Measurements from ENCODE around the gene MTHFD1.

Gene MTHFD1

DNA sequence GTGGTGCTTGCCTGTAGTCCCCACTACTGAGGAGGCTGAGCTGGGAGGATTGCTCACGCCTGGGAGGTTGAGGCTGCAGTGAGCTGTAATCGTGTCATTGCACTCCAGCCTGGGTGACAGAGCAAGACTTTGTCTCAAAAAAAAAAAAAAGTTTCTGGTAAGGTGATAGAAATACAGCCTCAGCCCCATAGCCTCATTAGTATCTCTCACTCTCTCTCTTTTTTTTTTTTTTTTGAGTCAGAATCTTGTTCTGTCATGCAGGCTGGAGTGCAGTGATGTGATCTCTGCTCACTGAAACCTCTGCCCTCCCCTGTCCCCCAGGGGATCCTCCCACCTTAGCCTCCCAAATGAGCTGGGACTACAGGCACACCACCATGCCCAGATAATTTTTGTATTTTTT is 19.2 kb downstream of the MTHFD1 start:
- no peak for DNase-seq

DNA sequence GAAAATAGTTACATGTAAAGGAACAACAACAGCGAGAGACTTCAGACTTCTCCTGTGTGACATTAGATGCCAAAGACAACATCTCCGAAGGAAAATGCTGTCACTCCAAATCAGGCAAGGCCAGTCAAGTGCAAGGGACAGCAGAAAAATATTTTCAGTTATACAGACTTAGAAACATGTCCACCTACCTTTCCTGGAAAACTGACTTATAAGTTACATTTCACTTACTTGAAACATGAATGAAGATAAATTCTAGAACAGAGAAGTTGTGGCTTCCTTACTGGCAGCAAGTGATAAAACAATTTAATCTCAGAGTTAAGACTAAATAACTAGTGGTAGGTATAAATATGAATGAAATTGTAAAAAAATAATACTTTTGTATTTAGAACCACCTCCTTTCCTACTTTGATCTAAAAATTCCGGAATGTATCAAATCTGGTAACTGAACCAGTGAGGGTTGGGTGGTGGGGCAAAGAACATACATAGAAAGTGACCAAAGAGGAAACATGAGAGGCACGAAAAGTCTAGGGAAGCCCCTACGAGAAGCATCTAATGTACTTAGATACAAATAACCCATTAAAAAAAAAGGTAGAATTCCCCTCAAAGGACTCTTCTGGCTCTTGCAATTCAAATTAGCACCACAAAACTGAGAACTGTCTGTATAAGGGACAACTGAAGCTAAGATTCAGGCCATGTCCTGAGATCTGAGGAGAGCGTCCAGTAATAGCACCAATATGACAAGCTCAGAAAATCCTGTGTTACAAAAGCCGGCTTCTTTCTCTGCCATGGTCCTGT is 21.2 kb downstream of the MTHFD1 start:
- no peak for DNase-seq

DNA sequence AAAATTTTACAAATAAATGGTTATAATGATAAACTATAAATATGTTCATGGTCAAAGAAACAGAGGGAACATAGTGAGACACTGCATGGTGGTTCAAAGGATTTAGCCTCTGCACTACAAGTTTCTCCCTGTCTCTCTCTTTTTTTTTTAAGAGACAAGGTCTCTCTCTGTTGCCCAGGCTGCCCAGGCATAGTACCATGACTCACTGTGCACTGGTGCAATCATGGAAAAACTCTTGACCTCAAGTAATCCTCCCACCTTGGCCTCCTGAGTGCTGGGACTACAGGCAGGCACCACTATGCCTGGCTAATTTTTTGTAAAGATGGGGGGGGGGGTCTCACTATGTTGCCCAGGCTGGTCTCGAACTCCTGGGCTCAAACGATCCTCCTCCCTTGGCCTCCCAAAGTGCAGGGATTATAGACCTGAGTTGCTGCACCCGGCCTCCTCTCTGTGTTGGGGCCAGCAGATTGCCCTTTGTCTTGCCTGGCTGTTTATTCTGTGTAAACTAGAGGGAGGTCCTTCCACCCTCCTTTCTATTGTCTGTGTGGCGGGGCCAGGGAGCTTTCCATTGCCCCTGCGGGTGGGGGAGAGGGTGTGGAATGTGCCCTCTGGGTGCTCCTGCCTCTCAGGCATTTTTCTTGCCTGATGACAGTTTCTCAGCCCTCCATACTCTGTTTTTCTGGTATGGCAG is 22.1 kb downstream of the MTHFD1 start:
- DNase-seq, result no peak

DNA sequence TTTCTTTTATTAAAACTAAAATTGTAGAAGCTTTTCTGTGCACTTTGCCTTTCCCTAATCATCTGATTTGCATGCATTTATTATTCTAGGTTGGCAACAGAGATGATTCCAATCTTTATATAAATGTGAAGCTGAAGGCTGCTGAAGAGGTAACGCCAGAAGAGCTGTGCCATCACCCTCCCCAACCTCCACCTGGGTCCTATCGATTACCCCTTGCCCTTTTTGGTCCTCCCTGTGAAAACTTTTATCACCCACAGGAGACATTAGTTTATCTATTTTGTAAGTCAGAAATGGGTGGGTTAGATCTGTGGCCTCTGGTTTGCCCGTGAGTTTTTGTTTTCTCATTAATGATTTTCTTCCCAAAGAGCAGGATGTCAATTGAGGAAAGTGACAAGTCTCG is 22.8 kb downstream of the MTHFD1 start:
- no peak for DNase-seq

DNA sequence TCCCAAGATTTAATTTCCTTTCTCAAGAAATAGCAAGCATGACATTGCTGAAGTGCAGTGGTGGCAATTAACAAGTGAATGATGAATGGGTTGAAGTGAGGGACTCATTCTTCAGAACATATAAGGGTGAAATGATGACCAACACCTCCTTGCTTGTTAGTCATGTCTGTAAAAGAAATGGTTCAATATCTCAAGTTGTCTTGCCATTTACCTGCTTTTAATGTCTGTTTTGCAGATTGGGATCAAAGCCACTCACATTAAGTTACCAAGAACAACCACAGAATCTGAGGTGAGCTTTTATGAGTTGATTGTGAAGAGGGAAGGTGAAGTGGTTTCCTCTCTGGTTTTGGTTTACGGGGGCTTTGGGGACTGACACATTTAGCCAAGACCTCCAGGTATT is 24.1 kb downstream of the MTHFD1 start:
- DNase-seq, result no peak

DNA sequence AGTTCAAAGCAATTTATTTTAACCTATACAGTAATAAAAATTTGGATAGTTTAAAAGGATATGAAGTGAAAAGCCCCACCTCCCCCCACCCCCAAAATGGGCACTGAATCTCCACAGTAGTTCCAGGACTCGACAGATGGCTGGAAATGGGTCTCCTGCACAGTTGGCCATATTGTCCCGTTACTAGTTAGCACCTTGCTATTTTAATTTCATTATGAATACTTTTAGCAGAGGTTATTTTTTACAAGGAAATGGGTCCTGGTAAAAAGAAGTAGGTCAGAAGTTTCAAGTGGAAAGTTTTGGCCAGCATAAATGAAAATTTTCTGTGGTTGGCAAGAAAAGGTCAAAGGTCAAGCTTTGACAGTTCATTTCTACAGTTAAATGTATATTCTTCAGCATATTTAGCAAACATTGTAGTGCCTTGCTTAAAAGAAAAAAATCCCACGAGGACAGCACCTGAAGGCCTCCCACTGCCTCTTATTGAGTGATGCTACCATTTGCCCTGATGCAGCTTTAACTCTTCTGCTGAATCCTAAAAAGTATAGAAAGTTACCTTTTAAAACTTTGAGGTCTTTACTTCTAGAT is 28.3 kb downstream of the MTHFD1 start:
- DNase-seq, result no peak

DNA sequence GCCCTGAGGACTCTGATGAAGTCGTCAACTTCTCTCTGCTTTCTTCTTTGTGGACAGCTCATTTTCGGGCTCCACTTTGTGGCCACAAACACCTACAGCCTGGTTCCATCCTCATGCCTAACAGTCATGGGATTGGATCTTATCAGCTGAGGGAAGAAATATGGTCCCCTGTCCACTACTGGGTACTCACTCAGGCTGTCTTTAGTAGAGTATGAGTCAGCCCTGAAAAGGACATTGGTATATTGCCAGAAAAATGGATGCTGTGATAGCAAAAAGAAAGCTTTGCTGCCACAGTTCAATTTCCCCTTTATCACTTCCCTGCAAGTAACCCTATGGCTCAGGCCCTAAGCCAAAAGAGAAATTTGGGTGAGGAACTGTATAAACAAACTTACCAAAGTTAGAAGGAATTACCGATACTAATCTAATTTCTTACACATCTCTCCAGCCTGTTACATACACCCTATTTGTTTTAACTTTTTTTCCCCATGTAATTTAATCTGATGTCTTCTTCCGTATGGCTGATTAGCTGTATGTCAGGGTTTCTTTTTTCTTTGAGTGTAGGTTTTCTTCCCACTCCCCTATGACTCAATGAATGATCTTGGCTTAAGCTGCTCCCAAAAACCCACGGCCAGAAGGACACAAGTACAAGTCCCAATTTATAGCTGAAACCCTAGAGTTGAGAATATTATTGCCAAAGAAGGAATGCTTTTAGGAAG is 29.1 kb downstream of the MTHFD1 start:
- DNase-seq, result no peak

DNA sequence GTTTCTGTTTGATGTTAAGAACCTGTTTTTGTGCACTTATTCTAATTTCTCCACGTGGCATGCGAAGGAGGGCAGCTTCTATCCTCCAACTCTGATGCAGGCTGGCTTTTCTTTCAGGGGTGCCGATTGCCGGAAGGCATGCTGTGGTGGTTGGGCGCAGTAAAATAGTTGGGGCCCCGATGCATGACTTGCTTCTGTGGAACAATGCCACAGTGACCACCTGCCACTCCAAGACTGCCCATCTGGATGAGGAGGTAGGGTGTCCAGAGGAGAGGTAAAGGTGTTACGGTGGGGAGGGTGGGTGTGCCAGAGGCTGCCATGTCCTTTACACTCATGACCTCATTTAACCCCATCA is 29.6 kb downstream of the MTHFD1 start:
- DNase-seq, result no peak

DNA sequence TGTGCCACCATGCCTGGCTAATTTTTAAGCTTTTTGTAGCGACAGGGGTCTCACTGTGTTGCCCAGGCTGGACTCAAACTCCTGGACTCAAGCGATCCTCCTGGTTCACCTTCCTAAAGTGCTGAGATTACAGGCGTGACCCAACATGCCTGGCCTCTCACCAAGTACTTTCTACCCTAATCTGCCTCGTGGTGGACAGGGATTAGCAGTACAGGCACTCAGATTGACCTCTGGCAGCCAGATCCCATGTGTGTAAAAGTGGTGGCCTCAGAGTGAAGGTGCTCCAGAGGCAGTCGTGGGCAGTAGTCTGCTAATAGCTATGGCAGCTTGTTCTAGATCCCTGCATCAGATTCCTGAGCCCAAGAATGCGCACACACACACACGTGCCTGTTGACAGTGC is 30.9 kb downstream of the MTHFD1 start:
- DNase-seq, result no peak

DNA sequence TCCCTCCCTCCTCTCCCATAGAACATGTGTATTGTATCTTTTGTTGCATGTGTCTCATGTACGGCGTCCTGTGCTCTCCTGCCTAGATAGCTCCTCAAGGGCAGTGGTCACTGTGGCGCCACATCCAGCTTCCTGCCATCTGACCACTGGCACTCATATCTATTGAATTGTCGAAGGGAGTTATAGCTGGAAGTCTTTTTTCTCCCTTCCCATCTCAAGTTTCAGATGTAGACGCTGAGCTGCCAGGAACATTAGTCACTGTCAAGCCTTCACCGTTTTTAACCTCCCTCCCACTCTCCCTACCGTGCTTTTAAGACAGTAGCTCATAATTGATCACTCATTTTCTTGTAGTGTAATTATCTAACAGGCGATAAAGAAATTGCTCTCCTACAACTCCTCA is 33.0 kb downstream of the MTHFD1 start:
- DNase-seq, result no peak

DNA sequence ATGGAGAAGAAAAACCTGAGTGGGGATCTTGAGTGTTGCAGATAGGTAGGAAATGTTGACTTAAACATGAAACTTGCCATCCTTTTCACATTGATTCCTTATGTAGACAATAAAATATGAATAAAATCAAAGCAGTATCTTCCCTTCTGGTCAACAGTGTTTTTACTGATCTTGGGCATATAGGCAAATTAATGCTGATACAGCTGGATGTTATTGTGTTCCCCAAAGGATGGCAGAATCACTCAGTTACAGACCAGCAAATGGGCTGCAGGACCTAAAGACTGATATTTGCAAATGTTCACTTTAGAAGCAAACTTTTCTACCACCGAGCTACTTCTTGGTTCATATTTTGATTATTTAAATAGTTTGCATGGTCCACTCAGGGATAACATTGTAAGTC is 33.9 kb downstream of the MTHFD1 start:
- no peak for DNase-seq

DNA sequence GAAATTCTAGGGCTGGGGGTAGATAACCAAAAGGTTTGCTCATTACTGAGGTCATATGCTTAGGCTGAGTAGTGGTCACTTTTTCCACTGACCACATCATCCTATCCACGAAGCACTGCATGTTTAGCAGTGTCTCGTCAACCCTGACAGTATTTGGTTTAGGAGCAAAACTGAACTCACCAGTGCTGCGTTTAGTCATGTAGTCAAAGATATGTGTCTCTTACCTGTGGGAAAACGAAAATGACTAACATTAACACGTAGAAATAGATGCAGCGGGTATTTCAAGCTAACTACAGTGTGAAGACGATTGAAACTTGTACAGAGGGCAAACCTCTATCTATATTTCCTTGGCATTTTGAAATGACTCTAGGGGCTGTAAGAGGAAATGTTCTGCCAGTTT is 34.6 kb downstream of the MTHFD1 start:
- DNase-seq, result no peak

DNA sequence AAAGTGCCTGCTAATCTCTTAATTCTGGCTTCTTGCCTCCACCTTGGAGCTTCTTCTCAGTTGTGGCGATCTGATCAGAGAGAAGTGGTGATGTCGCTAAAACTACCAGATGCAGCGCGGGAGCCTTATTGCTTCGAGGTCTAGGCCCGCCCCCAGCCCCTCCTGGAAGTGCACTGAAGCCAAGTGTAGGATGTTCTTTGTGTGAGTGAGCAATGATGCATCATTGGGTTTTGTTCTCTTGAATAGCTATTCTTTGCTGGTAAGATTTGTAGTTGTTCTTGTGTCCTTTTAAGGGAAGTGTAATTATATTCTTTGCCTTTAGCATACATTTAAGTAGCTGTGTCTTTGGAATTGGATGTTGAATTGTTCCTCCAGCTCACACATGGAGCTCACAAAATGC is 35.8 kb downstream of the MTHFD1 start:
- no peak for DNase-seq

DNA sequence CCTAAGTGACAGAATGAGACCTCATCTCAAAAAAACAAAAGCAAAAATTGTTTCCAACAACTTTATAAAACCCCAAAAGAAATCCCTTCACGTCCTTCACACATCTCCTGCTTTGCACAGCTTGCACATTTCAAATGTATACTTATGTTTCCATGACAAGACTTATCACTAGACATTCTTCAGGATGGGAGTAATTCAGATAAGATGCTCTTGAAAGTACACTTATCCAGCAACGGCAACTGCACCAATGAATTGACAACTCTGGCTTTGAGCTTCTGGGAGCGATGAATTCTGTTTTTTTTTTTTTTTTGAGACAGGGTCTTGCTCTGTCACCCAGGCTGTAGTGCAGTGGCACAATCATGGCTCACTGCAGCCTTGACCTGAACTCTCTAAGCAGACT is 46.4 kb downstream of the MTHFD1 start:
- DNase-seq, result no peak

DNA sequence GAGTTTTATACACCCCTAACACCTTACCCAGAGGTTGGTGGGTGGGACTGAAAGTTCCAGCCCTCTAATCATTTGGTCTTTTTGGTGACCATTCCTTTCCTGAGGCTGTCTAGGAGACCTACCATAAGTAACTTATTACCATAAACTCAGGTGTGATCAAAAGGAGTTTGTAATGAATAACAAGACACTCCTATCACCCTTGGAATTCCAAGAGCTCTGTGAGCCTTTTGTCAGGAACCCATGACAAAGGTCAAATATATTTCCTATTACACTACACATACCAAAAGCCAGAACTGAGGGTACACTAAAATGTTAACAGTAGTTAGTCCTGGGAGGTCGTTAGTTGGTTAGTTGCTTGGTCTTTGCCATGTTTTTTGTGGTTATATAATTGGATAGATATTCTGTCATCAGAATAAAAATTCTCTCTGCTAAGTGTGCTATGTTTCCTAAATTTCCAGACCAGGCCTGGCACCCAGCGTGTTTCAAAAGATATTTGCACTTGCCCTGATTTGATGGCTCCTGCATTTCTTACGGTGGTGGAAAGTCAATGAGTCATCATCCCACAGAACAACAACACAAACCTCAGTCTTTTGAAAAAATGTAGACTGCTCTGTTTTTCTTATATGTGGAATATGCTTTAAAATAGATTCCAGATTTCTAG is 50.2 kb downstream of the MTHFD1 start:
- DNase-seq, result no peak

DNA sequence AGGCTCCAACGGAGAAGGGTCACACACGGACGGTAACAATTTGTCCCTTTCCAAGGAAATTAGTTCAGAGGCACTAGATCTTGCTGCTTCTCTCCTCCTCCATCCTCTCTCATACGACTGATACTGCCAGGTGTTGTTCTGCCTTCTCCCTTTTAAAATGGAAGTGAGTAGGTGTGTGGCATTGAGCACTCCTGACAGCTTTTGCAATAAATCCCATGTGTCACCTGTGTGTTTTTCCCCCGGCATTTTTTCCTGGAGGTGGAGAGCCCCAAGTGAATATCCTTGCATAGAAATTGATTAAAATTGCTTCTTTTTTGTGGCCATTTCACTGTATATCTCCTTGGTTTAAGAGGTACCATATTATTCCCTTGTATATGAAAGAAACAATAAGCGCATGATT is 51.0 kb downstream of the MTHFD1 start:
- no peak for DNase-seq

DNA sequence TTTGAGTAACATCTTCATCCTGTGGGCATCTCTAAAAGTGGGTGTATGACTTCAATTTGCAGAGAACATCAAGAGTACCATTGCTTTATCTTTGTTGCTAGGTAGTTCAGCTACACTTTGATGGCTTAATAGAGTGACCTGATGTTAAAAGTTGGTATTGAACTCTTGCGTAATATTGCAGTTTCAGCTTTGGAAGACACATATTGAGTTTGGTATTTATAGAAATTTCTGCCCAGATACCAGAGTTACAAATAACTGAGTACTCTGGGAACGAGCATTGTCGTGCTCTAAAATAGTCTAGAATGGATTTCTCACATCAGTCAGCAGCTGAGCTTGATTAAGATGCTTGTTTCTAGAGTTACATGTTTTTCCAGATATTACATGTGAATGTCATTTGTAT is 52.3 kb downstream of the MTHFD1 start:
- no peak for DNase-seq

DNA sequence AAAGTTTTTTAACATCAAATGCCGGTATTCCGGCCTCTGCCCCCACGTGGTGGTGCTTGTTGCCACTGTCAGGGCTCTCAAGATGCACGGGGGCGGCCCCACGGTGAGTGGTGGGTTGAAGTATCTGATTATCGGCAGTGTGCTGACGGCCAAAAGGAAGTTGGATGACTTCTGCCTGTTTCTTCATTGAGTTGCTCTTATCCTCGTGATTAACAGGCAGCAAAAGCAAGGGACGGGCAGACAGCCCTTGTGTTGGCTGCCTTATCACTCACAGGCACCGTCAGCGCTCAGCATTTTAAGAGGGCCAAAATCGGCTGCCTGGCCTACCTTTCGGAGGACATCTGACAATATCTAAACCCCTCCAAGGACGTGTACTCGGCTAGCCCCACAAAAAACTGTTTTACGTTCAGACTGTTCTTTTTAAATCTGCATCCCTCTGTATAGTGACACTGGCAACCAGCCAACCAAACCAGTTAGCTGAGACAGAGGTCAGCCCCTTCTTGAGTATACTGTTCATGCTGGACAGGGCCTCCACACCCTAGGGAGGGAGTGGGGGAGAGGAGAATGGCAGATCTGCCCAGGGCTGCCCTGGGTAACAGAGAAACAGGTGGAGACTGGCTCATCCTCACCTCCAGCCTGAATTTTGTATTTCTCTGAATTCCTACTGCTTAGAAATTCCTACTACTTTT is 54.3 kb downstream of the MTHFD1 start:
- DNase-seq, result no peak

DNA sequence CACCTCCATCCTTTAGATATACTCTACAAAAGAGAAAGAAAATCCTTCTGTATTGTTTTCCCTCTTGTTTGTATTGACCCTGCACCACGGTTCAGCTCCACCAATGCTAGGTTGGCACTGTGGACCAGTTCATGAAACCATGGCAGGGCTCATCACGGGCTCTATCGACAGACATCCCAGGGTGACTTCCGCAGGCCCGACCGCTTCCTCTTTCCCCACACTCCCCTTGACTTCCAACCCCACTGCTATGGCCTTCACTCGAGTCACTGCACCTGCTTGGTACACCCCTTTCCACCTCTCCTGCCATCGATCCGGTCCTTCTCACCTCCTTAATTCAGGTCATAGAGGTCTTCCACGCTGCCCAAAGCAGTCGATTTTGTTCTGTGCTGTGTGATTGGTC is 56.0 kb downstream of the MTHFD1 start:
- no peak for DNase-seq

DNA sequence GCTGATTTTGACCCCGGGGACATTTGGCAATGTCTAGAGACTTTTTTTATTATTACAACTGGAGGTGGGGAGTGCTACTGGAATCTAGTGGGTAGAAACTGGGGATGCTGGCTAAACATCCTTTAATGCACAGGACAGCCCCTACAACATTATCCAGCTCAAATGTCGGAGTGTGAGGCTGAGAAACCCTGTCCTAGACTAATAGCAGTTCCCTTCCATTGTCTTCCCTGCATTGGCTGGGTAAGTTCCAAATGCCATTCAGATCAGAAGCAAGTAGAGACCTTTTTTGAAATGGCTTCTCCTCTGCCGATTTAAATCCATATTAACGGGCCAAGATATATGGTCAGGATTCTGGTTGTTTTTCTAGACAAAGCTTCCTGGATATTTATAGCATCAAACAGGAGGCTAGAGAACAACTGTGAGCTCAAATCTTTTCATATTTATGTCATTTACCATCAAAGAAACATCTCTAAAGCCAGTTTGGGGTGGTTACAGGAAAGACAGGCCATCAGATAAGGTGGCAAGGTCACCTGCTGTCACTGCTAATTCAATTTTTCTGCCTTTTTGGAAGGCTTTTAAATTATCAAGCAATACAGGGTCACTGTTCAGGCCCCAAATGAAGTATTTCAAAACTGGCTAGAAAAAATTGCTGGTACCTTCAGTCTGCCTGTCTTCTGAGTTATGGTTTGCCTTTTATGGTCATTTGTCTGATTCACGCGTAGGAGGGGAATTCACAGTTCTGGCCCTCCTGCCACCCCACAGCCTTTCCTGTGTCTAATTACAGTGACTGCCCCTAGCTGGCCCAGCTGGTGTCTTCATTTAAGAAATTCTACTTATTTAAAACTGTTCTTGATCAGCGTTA is 57.1 kb downstream of the MTHFD1 start:
- peak; percentile 15 for DNase-seq

DNA sequence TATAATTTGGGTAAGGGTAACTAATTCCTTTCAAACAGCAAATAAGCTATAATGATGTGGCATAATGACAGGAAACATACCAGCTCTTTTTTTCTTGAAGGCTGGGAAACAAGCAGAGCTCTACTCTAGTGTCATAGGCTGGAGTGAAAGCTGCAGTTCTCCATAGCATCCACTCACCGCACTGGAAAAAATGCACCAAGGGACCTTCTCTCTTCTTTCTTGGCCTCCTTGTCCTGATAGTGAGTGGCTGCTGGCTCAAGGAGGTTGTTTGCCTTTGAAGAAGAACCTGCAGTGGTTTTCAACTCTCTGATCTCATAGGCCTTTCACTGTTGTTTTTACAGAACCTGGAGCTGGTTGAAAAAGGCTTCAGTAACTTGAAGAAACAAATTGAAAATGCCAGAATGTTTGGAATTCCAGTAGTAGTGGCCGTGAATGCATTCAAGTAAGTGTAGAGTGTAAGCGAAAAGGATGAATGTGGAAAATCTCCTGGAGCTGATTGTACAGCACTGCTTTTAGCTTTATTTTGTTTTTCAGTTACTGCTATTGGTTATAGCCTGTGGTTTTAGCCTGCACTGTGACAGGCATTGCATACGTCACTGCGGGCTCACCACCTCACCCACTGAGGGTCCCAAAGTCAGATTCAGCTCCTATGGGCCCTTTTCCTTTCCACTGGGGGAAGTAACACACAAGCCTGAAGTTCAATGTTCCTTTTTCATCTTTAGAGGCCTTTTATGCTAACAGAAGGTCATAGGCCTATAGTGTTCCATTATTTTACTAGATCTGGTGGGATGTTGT is 59.9 kb downstream of the MTHFD1 start:
- DNase-seq, result no peak
